Neuronal stem cell (in vitro differentiated cells): Measurements from ENCODE around the gene PPP1R1B.

Experiments
- DNase-seq: peaks from one replicate; pipeline ENCODE4 v3.0.0-alpha.2; 2013; ENCODE audit warnings: low spot score
- H2AFZ ChIP-seq: one replicate; pipeline ENCODE4 v1.6.1; 2013; ENCODE audit warnings: mild to moderate bottlenecking, low read length, inconsistent platforms
- H2AK5ac ChIP-seq: 2 replicates; pipeline ENCODE4 v1.6.1; 2013; ENCODE audit warnings: low read depth, mild to moderate bottlenecking, inconsistent platforms, low read length, moderate library complexity, mixed read lengths
- H2BK120ac ChIP-seq: 2 replicates; pipeline ENCODE4 v1.6.1; 2013; ENCODE audit warnings: low read depth, mild to moderate bottlenecking, inconsistent platforms, low read length, moderate library complexity, mixed read lengths
- H2BK12ac ChIP-seq: one replicate; pipeline ENCODE4 v1.6.1; 2013; ENCODE audit warnings: low read length, inconsistent platforms
- H2BK15ac ChIP-seq: 2 replicates; pipeline ENCODE4 v1.6.1; 2013; ENCODE audit warnings: mild to moderate bottlenecking, low read length, inconsistent platforms, mixed read lengths
- H2BK5ac ChIP-seq: one replicate; pipeline ENCODE4 v1.6.1; 2013; ENCODE audit warnings: inconsistent platforms, mild to moderate bottlenecking, low read length, moderate library complexity
- H3K14ac ChIP-seq: one replicate; pipeline ENCODE4 v1.6.1; 2013; ENCODE audit warnings: low read length, inconsistent platforms
- H3K18ac ChIP-seq: 2 replicates; pipeline ENCODE4 v1.6.1; 2013; ENCODE audit warnings: low read length, inconsistent platforms
- H3K23ac ChIP-seq: 2 replicates; pipeline ENCODE4 v1.6.1; 2013; ENCODE audit warnings: low read depth, mild to moderate bottlenecking, mixed read lengths, low read length, inconsistent platforms; ENCODE audit not compliant: poor library complexity
- H3K27ac ChIP-seq: replicated peaks from 3 replicates; pipeline ENCODE4 v1.5.1; 2013; ENCODE audit warnings: low read length, inconsistent platforms
- H3K27me3 ChIP-seq, 3 experiments: 2 replicates each; pipeline ENCODE4 v1.6.1; 2013; ENCODE audit warnings: low read length in 3 of 3, mild to moderate bottlenecking in 2 of 3, inconsistent platforms in 1 of 3, low read depth in 1 of 3, mixed read lengths in 1 of 3, moderate library complexity in 1 of 3; ENCODE audit not compliant: control insufficient read depth in 3 of 3, insufficient read depth in 3 of 3
- H3K36me3 ChIP-seq, 2 donors: replicated peaks in 1 of 2; 2 replicates each; pipeline ENCODE4 v1.6.1; 2013; ENCODE audit warnings: low read length in 2 of 2; ENCODE audit not compliant: control insufficient read depth in 2 of 2, insufficient read depth in 2 of 2
- H3K4ac ChIP-seq: 2 replicates; pipeline ENCODE4 v1.6.1; 2013; ENCODE audit warnings: inconsistent platforms, mild to moderate bottlenecking, low read length, moderate library complexity
- H3K4me1 ChIP-seq, 2 donors: 1 replicate in 1 of 2; 2 replicates in 1 of 2; pipeline ENCODE4 v1.6.1; 2013; ENCODE audit warnings: low read length in 2 of 2, low read depth in 1 of 2; ENCODE audit not compliant: control insufficient read depth in 2 of 2, insufficient read depth in 1 of 2
- H3K4me2 ChIP-seq: one replicate; pipeline ENCODE4 v1.6.1; 2013; ENCODE audit warnings: mild to moderate bottlenecking, low read length, inconsistent platforms; ENCODE audit not compliant: insufficient read depth, poor library complexity, severe bottlenecking
- H3K4me3 ChIP-seq, 2 donors: 2 replicates each; pipeline ENCODE4 v1.5.1; 2013; ENCODE audit warnings: low read length in 2 of 2, mild to moderate bottlenecking in 2 of 2, inconsistent platforms in 1 of 2, moderate library complexity in 1 of 2
- H3K79me1 ChIP-seq: one replicate; pipeline ENCODE4 v1.6.1; 2013; ENCODE audit warnings: low read depth, mild to moderate bottlenecking, inconsistent platforms, low read length, moderate library complexity
- H3K9ac ChIP-seq: one replicate; pipeline ENCODE4 v1.6.1; 2013; ENCODE audit warnings: mild to moderate bottlenecking, low read depth, low read length, inconsistent platforms; ENCODE audit not compliant: poor library complexity
- H3K9me3 ChIP-seq, 2 donors: replicated peaks in 1 of 2; 2 replicates each; pipeline versions ENCODE3 to v1.6.1; 2013; ENCODE audit warnings: low read length in 2 of 2, mild to moderate bottlenecking in 2 of 2, inconsistent platforms in 1 of 2, low read depth in 1 of 2, mixed read lengths in 1 of 2, moderate library complexity in 1 of 2; ENCODE audit not compliant: control insufficient read depth in 2 of 2, insufficient read depth in 1 of 2
- H4K8ac ChIP-seq: one replicate; pipeline ENCODE4 v1.6.1; 2013; ENCODE audit warnings: low read depth, mild to moderate bottlenecking, inconsistent platforms, low read length, moderate library complexity
- H4K91ac ChIP-seq: one replicate; pipeline ENCODE4 v1.6.1; 2013; ENCODE audit warnings: low read length, low read depth, mild to moderate bottlenecking, inconsistent platforms; ENCODE audit not compliant: poor library complexity
- WGBS, 2 donors: extraction: QIAGEN DNeasy Blood & Tissue Kit; methylation state at CpG; one replicate each; pipeline ENCODE4 v1.1.7; 2013; ENCODE audit warnings: missing lambda C conversion rate in 2 of 2, mixed read lengths in 1 of 2; ENCODE audit not compliant: insufficient read length in 2 of 2, insufficient replicate concordance in 1 of 2; ENCODE audit errors: extremely low coverage in 2 of 2; 5-methylcytosine and 5-hydroxymethylcytosine counted together

Gene PPP1R1B

DNA sequence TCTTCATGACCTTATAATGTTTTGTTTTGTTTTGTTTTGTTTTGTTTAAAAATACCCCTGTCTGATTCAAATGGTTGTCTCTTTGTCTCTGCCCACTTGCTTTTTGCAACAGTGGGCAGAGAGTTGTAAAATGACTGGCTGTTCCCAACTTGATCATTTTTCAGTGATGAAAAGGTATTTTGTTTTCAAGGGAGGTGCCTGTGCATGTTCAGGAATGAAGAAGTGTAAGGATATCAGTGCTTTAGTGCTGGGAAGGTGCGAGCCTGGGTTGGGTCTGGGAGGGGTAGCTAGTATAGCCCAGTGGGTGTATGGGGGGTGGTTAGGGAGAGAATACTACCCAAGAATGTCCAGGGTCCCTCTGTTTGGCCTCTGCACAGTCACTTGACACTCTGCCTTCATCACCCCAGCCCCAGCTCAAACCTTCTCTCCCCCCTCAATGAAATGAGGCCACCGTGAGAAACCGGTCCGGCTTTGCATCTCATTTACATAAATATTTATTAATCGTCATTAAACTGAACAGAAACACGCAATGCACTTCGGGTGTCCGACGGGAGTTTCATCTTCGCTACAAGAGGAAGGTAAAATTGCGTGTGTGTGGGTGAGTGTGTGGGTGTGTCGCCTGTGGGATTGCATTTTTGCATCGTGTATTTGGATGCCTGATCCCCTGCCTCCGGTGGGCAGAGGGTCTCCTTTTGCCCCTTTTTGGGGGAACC lies 23.3 kb upstream of the PPP1R1B start:
- peaks cover 0 to 3% of the 10 kb centered on the region in 2 donors for H3K9me3 ChIP-seq
- H3K27ac ChIP-seq, result no peak overlapping the region
- no peak overlapping the region for H4K91ac ChIP-seq
- H3K4ac ChIP-seq, result no peak overlapping the region
- no peak overlapping the region for H4K8ac ChIP-seq
- H3K14ac ChIP-seq, result no peak overlapping the region
- H3K18ac ChIP-seq, result no peak overlapping the region
- H3K4me3 ChIP-seq, result no peak overlapping the region
- H3K79me1 ChIP-seq, result peaks cover 7% of the 10 kb centered on the region
- H2BK15ac ChIP-seq, result no peak overlapping the region
- no peaks in the 10 kb centered on the region for H3K36me3 ChIP-seq
- no CpG with 5 or more reads among the region's 14 CpGs for WGBS, 2 donors
- no peak overlapping the region for H2BK5ac ChIP-seq
- H2AFZ ChIP-seq, result no peak overlapping the region
- H2BK12ac ChIP-seq, result no peak overlapping the region
- DNase-seq, result no peak
- peaks cover 88 to 100% (median 99%) of the 10 kb centered on the region in 3 experiments for H3K27me3 ChIP-seq
- no peak overlapping the region for H3K9ac ChIP-seq
- H2BK120ac ChIP-seq, result no peak overlapping the region
- H2AK5ac ChIP-seq, result no peak overlapping the region
- no peak overlapping the region for H3K4me2 ChIP-seq
- no peak overlapping the region for H3K23ac ChIP-seq
- peaks cover 5 to 6% of the 10 kb centered on the region in 2 donors for H3K4me1 ChIP-seq

- Histone ChIP-seq H3K79me1 (peaks cover 7% of the 10 kb centered on the region), H2BK5ac (no peak overlapping the region), H4K8ac (no peak overlapping the region), H3K4me3 (no peak overlapping the region), H2AFZ (peak overlapping the region; percentile 66), H3K9ac (no peak overlapping the region), H3K27ac (no peak overlapping the region), H3K14ac (no peak overlapping the region), H3K18ac (no peak overlapping the region), H3K9me3 (peaks cover 0 to 3% of the 10 kb centered on the region in 2 donors), H2AK5ac (no peak overlapping the region), H2BK15ac (no peak overlapping the region), H2BK120ac (no peak overlapping the region), H3K4me1 (peaks cover 5 to 6% of the 10 kb centered on the region in 2 donors), H4K91ac (no peak overlapping the region), H3K4me2 (no peak overlapping the region), H3K27me3 (peaks cover 73 to 100% (median 99%) of the 10 kb centered on the region in 3 experiments), H2BK12ac (no peak overlapping the region), H3K4ac (no peak overlapping the region), H3K36me3 (no peaks in the 10 kb centered on the region), H3K23ac (peak overlapping the region; percentile 85)
- DNase-seq, result no peak
- WGBS, 2 donors, result no CpG with 5 or more reads among the region's 31 CpGs
These were observed 21.8 kb upstream of the PPP1R1B start for GRCh38 chr17:39604911-39605491.

- no CpG with 5 or more reads among the region's 102 CpGs for WGBS, 2 donors
- H4K91ac ChIP-seq, result no peak overlapping the region
- peak overlapping the region in 1 of 2 donors; percentile 38 for H3K4me3 ChIP-seq
These were observed 21.0 kb upstream of the PPP1R1B start for GRCh38 chr17:39605492-39606433.

More at GRCh38 chr17:39605492-39606433, 21.0 kb upstream of the PPP1R1B start:
- Histone ChIP-seq H3K14ac (no peak overlapping the region), H3K27ac (no peak overlapping the region), H3K4me1 (peaks cover 5 to 6% of the 10 kb centered on the region in 2 donors), H3K27me3 (peaks cover 65 to 97% (median 92%) of the 10 kb centered on the region in 3 experiments), H2BK12ac (no peak overlapping the region), H3K23ac (peak overlapping the region; percentile 85), H2BK120ac (no peak overlapping the region), H3K9me3 (peaks cover 0 to 3% of the 10 kb centered on the region in 2 donors), H2BK15ac (peak overlapping the region; percentile 37), H3K18ac (peak overlapping the region; percentile 64), H3K79me1 (peaks cover 7% of the 10 kb centered on the region), H3K4me2 (peak overlapping the region; percentile 33), H2AK5ac (peak overlapping the region; percentile 14), H2BK5ac (no peak overlapping the region), H3K4ac (no peak overlapping the region), H4K8ac (peak overlapping the region; percentile 43), H2AFZ (peak overlapping the region; percentile 66), H3K36me3 (no peaks in the 10 kb centered on the region), H3K9ac (peak overlapping the region; percentile 60)
- no peak for DNase-seq
